Testis (tissue), 2 donors: Measurements from ENCODE around the gene C16orf89.

ENCODE experiments used
- POLR2A ChIP-seq: fragments of 450-650 bp; IDR thresholded peaks from one replicate; pipeline ENCODE4 v1.6.1; 2017; ENCODE audit warnings: antibody characterized with exemption, mild to moderate bottlenecking, moderate library complexity
- TF ChIP-seq, protein P1 (sequence below), 3 experiments: fragments of 450-650 bp in 2 of 3; fragments of 200-600 bp in 1 of 3; sonication (generic) in 1 of 3; IDR thresholded peaks; one replicate each; pipeline ENCODE4 v1.5.1; 2016 to 2019; ENCODE audit warnings: antibody characterized with exemption in 3 of 3, mild to moderate bottlenecking in 2 of 3, moderate library complexity in 1 of 3

DNA sequence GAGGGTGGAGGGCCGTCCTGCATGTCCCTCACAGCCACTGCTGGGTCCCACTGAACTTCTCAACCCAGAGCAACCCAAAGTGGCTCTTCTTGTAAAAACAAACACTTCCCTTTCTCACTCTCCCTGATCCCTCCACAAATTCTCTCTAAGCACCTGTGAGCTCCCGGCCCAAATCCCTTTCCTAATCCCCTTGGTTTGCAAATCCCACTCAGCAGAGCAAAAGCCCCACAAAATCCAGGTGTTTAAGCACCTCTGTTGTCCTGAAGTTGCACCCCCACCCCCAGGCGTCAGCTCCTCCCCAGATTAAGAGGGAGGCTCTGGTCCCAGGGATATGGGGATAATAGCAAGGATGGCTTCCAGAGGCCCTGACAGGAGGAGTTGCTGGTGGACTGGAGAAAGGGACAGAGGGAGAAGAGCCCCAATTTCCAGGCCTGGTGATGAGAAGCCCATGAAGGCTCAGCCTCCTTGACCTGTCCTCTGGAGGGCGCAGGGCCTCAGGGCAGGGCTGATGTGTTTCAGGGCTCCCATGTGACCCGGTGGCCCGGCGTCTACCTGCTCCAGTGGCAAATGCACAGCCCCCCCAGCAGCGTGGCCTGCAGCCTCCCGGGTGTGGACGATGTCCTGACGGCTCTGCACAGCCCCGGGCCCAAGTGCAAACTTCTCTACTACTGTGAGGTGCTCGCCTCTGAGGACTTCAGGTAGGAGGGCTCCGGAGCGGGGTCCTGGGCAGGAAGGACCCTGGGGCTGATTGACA, 55.0 kb downstream of the C16orf89 start:
- TF ChIP-seq, protein P1, sequence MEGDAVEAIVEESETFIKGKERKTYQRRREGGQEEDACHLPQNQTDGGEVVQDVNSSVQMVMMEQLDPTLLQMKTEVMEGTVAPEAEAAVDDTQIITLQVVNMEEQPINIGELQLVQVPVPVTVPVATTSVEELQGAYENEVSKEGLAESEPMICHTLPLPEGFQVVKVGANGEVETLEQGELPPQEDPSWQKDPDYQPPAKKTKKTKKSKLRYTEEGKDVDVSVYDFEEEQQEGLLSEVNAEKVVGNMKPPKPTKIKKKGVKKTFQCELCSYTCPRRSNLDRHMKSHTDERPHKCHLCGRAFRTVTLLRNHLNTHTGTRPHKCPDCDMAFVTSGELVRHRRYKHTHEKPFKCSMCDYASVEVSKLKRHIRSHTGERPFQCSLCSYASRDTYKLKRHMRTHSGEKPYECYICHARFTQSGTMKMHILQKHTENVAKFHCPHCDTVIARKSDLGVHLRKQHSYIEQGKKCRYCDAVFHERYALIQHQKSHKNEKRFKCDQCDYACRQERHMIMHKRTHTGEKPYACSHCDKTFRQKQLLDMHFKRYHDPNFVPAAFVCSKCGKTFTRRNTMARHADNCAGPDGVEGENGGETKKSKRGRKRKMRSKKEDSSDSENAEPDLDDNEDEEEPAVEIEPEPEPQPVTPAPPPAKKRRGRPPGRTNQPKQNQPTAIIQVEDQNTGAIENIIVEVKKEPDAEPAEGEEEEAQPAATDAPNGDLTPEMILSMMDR (IDR thresholded peaks at IDR 0.05) = no peak
- no peak for TF ChIP-seq POLR2A
